SK-N-MC (cell line): Measurements from ENCODE around the gene SSTR4.

Experiments
- EZH2 ChIP-seq: fragments of 200-600 bp; sonication (generic); IDR thresholded peaks from one replicate; pipeline ENCODE4 v1.6.1; 2017; ENCODE audit warnings: antibody characterized with exemption
- POLR2AphosphoS5 ChIP-seq: IDR thresholded peaks from 2 replicates; pipeline ENCODE4 v1.6.1; 2012; ENCODE audit warnings: mild to moderate bottlenecking, low read depth, low read length, borderline replicate concordance

- TF ChIP-seq EZH2 (no peak), POLR2AphosphoS5 (no peak)
These were observed 1.2 kb upstream of the SSTR4 start for GRCh38 chr20:23033918-23034317.
